ENCODE measurements around the gene PRR15L.

PRR15L gene

GRCh38 chr17:47969930-47970724, 12.4 kb upstream of the PRR15L start:
- Mint-ChIP-seq H3K36me3 (ENCODE audit: low read depth) (peaks cover 11% of the 10 kb centered on the region), H3K4me1 (peaks cover 22% of the 10 kb centered on the region), H3K27me3 (ENCODE audit: low read depth) (no peaks in the 10 kb centered on the region), H3K4me3 (peak overlapping the region; percentile 91 to 97 (median 93)), H3K9me3 (no peaks in the 10 kb centered on the region), H3K27ac (peak overlapping the region in 2 of 3 experiments; percentile 7 to 49)
- TF ChIP-seq, protein P1, sequence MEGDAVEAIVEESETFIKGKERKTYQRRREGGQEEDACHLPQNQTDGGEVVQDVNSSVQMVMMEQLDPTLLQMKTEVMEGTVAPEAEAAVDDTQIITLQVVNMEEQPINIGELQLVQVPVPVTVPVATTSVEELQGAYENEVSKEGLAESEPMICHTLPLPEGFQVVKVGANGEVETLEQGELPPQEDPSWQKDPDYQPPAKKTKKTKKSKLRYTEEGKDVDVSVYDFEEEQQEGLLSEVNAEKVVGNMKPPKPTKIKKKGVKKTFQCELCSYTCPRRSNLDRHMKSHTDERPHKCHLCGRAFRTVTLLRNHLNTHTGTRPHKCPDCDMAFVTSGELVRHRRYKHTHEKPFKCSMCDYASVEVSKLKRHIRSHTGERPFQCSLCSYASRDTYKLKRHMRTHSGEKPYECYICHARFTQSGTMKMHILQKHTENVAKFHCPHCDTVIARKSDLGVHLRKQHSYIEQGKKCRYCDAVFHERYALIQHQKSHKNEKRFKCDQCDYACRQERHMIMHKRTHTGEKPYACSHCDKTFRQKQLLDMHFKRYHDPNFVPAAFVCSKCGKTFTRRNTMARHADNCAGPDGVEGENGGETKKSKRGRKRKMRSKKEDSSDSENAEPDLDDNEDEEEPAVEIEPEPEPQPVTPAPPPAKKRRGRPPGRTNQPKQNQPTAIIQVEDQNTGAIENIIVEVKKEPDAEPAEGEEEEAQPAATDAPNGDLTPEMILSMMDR (IDR thresholded peaks at IDR 0.05; ENCODE audit: unreplicated experiment in 3 of 3): no peak

- Mint-ChIP-seq H3K4me3 (no peak overlapping the region), H3K27me3 (ENCODE audit: low read depth) (peaks cover 5% of the 10 kb centered on the region), H3K4me1 (peaks cover 22% of the 10 kb centered on the region), H3K27ac (no peak overlapping the region), H3K36me3 (ENCODE audit: low read depth) (no peaks in the 10 kb centered on the region), H3K9me3 (no peaks in the 10 kb centered on the region)
- TF ChIP-seq, protein P1 (IDR thresholded peaks at IDR 0.05; ENCODE audit: unreplicated experiment in 3 of 3): no peak
These were observed 11.2 kb upstream of the PRR15L start for GRCh38 chr17:47968836-47969235.

DNA sequence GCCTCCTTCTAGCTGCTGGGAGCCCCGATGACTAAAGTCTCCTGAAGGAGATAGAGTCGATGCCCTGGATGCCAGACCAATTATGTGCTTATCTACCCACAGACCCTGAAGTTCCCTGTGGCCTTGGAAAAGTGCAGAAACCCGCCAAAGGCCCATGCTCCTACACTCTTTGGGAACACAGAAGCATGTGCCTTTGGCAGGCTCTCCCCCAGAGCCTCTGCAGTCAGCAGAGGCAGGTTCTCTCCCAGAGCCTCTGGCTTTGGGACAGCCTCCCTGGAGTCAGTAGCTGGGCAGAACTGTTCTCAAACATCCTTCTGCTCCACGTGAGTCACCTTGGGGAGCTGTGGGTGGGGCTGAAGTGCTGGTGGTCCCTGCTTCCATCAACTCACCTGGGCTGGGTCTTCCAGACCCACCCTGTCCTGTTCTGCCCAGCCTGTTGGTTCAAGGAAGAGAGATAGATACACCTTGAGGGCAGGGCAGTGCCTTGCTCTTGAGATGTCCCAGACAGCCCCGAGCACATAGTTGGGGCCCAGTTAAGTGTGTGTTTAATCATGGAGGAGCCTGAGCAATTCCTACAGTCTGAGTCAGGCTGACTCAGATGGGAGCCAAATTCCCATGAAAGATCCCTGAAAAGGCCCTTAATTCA, 10.0 kb upstream of the PRR15L start:
- peak overlapping the region in 2 of 3 experiments; percentile 25 to 61 for H3K27ac Mint-ChIP-seq
- peaks cover 8% of the 10 kb centered on the region for H3K27me3 Mint-ChIP-seq (ENCODE audit: low read depth)
- H3K9me3 Mint-ChIP-seq: no peaks in the 10 kb centered on the region
- no peaks in the 10 kb centered on the region for H3K36me3 Mint-ChIP-seq (ENCODE audit: low read depth)
- peaks cover 22% of the 10 kb centered on the region for H3K4me1 Mint-ChIP-seq
- no peak overlapping the region for H3K4me3 Mint-ChIP-seq
- TF ChIP-seq, protein P1 (IDR thresholded peaks at IDR 0.05; ENCODE audit: unreplicated experiment in 3 of 3): no peak

DNA sequence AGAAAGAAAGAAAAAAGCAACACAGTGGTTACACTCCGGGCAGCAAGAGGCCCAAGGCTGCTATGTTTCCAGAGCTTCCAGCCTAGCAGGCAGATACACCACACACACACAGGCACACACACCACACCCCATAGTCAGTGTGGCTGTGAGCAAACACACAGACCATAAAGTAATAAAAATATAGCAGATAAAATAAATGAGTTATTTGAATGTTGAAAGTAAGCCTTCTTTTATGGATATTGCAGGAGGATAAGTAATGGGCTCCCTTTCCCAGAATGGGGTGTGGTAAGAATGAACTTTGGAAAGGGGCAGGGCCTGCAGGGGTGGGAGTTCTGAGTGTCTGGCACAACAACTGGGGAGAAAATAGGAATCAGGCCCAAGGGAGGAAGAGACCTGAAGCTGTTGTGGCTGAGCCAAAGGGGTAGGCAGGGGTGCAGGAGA, 8.4 kb upstream of the PRR15L start:
- peak overlapping the region; percentile 72 to 89 (median 76) for H3K27ac Mint-ChIP-seq
- H3K27me3 Mint-ChIP-seq (ENCODE audit: low read depth): peaks cover 12% of the 10 kb centered on the region
- peaks cover 22% of the 10 kb centered on the region for H3K4me1 Mint-ChIP-seq
- no peaks in the 10 kb centered on the region for H3K36me3 Mint-ChIP-seq (ENCODE audit: low read depth)
- H3K4me3 Mint-ChIP-seq: no peak overlapping the region
- TF ChIP-seq, protein P1 (IDR thresholded peaks at IDR 0.05; ENCODE audit: unreplicated experiment in 3 of 3): no peak
- H3K9me3 Mint-ChIP-seq: no peaks in the 10 kb centered on the region

GRCh38 chr17:47964856-47965255, 7.2 kb upstream of the PRR15L start:
- H3K27me3 Mint-ChIP-seq (ENCODE audit: low read depth): peaks cover 12% of the 10 kb centered on the region
- H3K4me3 Mint-ChIP-seq: no peak overlapping the region
- no peaks in the 10 kb centered on the region for H3K9me3 Mint-ChIP-seq
- H3K36me3 Mint-ChIP-seq (ENCODE audit: low read depth): no peaks in the 10 kb centered on the region
- peak overlapping the region in 2 of 3 experiments; percentile 49 to 76 for H3K27ac Mint-ChIP-seq
- H3K4me1 Mint-ChIP-seq: peaks cover 13% of the 10 kb centered on the region
- TF ChIP-seq, protein P1 (IDR thresholded peaks at IDR 0.05; ENCODE audit: unreplicated experiment in 3 of 3): no peak
